ENCODE results near the gene SLC28A3. TPM values are rescaled to one million over a fixed set of nuclear protein-coding genes. Genes with fewer than 3 reads are reported as not detected.

The SLC28A3 gene
- total and polyA plus RNA-seq, 2 donors (not counting 3 experiments of a cell fraction or from before 2014, with no cell fraction given), result not detected

- H3K4me1 ChIP-seq (ENCODE audit: control insufficient read depth, extremely low read depth, insufficient read depth, low read length), result no peaks in the 10 kb centered on the region
- H3K9me1 ChIP-seq (replicated peaks; ENCODE audit: control insufficient read depth, extremely low read depth, insufficient read depth, low read length), result no peaks in the 10 kb centered on the region
- no peaks in the 10 kb centered on the region for H4K20me1 ChIP-seq (replicated peaks; ENCODE audit: control insufficient read depth, extremely low read depth, insufficient read depth, low read length)
- no TSS peak for BruUV-seq (replicated peaks)
- FAIRE-seq, result no peak
- H3K4me2 ChIP-seq (ENCODE audit: insufficient read depth, low read length), result no peak overlapping the region
- H3K4me3 ChIP-seq (replicated peaks in 1 of 3; ENCODE audit: insufficient read depth in 1 of 3, low read depth in 1 of 3, low read length in 3 of 3), result no peak overlapping the region
- H3K27me3 ChIP-seq (ENCODE audit: control insufficient read depth in 2 of 2, insufficient read depth in 2 of 2, low read length in 2 of 2), result no peaks in the 10 kb centered on the region
- POLR2A ChIA-PET, result no interaction called here
- no peaks in the 10 kb centered on the region for H3K36me3 ChIP-seq (ENCODE audit: control insufficient read depth in 2 of 2, extremely low read depth in 1 of 2, insufficient read depth in 2 of 2, low read length in 2 of 2)
- DNase-seq (ENCODE audit: low read depth, low spot score), result no peak
- TF ChIP-seq CTCF (IDR thresholded peaks at IDR 0.05; ENCODE audit: extremely low read depth in 1 of 2, insufficient read depth in 1 of 2, low read depth in 1 of 2, low read length in 2 of 2) (no peak), EZH2 (IDR thresholded peaks at IDR 0.05; ENCODE audit: borderline replicate concordance, low read depth, low read length, severe bottlenecking) (no peak), POLR2AphosphoS5 (IDR thresholded peaks at IDR 0.05; ENCODE audit: insufficient read depth, low read depth, low read length) (no peak), FOS (IDR thresholded peaks at IDR 0.05; ENCODE audit: borderline replicate concordance, insufficient read depth, low read length) (no peak), POLR2A (IDR thresholded peaks at IDR 0.05; ENCODE audit: low read depth, low read length) (no peak), GATA2 (IDR thresholded peaks at IDR 0.05; ENCODE audit: insufficient read depth, insufficient read length, low read depth, low read length) (no peak), JUN (IDR thresholded peaks at IDR 0.05; ENCODE audit: borderline replicate concordance, insufficient read depth, insufficient read length, low read depth) (no peak), MAX (IDR thresholded peaks at IDR 0.05; ENCODE audit: insufficient read depth, insufficient read length) (no peak), MYC (IDR thresholded peaks at IDR 0.05; ENCODE audit: low read depth, low read length) (no peak)
- no peaks in the 10 kb centered on the region for H3K79me2 ChIP-seq (ENCODE audit: control insufficient read depth, insufficient read depth, low read length)
- H2AFZ ChIP-seq (ENCODE audit: low read depth, low read length), result no peak overlapping the region
- dilution Hi-C loops (cut with MboI; ENCODE audit: extremely low pct_ligation_motif_present, low sequenced_read_pairs), result no loop called here
- intact Hi-C loops (cut with micrococcal nuclease), result no loop called here
- CTCF ChIA-PET, result no interaction called here
- H3K9ac ChIP-seq (replicated peaks; ENCODE audit: extremely low read depth, insufficient read depth, low read length), result no peak overlapping the region
- H3K27ac ChIP-seq (ENCODE audit: insufficient read depth, low read depth, low read length), result no peak overlapping the region
- no peaks in the 10 kb centered on the region for H3K9me3 ChIP-seq (replicated peaks; ENCODE audit: control insufficient read depth, insufficient read depth, low read length)
These were observed 9.3 kb downstream of the SLC28A3 start for GRCh38 chr9:84331119-84331809.
